ENCODE data around the gene CCDC34. TPM values are rescaled to one million over a fixed set of nuclear protein-coding genes. Genes with fewer than 3 reads are reported as not detected.

The CCDC34 gene
- total and polyA plus RNA-seq, 2 experiments from 2014 or later = 10.1 to 56.0 TPM

- peaks cover 28% of the 10 kb centered on the region for H3K9me3 Mint-ChIP-seq
- H3K36me3 ChIP-seq (ENCODE audit: insufficient read depth) = no peaks in the 10 kb centered on the region
- no peak overlapping the region for H3K4me2 ChIP-seq
- H3K79me2 ChIP-seq (replicated peaks; ENCODE audit: insufficient read depth) = no peaks in the 10 kb centered on the region
- no peaks in the 10 kb centered on the region for H3K4me1 Mint-ChIP-seq
- H4K20me1 ChIP-seq (replicated peaks; ENCODE audit: insufficient read depth) = no peaks in the 10 kb centered on the region
- no peak overlapping the region for H3K4me3 ChIP-seq
- H3F3A ChIP-seq (replicated peaks; ENCODE audit: low read depth) = no peaks in the 10 kb centered on the region
- no peaks in the 10 kb centered on the region for H3K27me3 ChIP-seq (ENCODE audit: insufficient read depth)
- ATAC-seq (no peak), DNase-seq (ENCODE audit: low spot score) (no peak)
- H3K36me3 Mint-ChIP-seq (ENCODE audit: low read depth) = peaks cover 26% of the 10 kb centered on the region
- H3K27ac Mint-ChIP-seq = no peak overlapping the region
- H3K9me2 ChIP-seq (ENCODE audit: insufficient read depth) = no peaks in the 10 kb centered on the region
- H2AFZ ChIP-seq = no peak overlapping the region
- H3K27ac ChIP-seq (ENCODE audit: low read depth) = no peak overlapping the region
- H3K4me3 Mint-ChIP-seq = no peak overlapping the region
- H3K4me1 ChIP-seq (ENCODE audit: insufficient read depth) = no peaks in the 10 kb centered on the region
- TF ChIP-seq ZNF462 (CRISPR knock-in tag; IDR thresholded peaks at IDR 0.05) (no peak), EZH2 (IDR thresholded peaks at IDR 0.05; ENCODE audit: low read depth, unreplicated experiment) (no peak), ZNF114 (CRISPR knock-in tag; IDR thresholded peaks at IDR 0.05) (no peak), EZH2phosphoT487 (IDR thresholded peaks at IDR 0.05; ENCODE audit: unreplicated experiment) (no peak), NANOG (IDR thresholded peaks at IDR 0.05; ENCODE audit: borderline replicate concordance) (no peak)
- H3K27me3 Mint-ChIP-seq (ENCODE audit: insufficient read depth, low read depth, poor library complexity) = peaks cover 5% of the 10 kb centered on the region
Measured at GRCh38 chr11:27307232-27307631, 55.8 kb downstream of the CCDC34 start.

DNA sequence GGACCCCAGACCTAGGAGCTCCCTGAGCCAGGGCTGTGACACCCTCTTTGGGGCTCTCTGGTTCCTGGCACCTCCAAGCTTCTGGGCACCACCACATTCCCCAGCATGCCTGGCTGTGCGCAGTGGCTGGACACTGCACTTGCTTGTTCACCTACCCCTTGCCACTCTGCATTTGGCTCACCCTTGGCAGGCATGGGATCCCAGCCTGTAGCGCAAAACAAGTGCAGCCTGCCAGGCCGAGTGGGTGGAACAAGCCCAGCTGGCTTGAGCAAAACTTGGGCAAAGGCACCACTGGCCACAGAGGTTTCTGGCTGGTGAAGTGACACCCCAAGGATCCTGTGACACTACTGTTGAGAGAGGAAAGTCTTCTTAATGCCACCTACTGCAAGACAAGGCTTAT is 57.3 kb downstream of the CCDC34 start:
- DNase-seq (ENCODE audit: low spot score) = no peak
- Histone ChIP-seq H3K4me3 (no peak overlapping the region), H4K20me1 (replicated peaks; ENCODE audit: insufficient read depth) (no peaks in the 10 kb centered on the region), H3K27ac (ENCODE audit: low read depth) (no peak overlapping the region), H3K4me2 (no peak overlapping the region), H3K27me3 (ENCODE audit: insufficient read depth) (no peaks in the 10 kb centered on the region), H3K36me3 (ENCODE audit: insufficient read depth) (no peaks in the 10 kb centered on the region), H3K79me2 (replicated peaks; ENCODE audit: insufficient read depth) (no peaks in the 10 kb centered on the region), H3K9me2 (ENCODE audit: insufficient read depth) (no peaks in the 10 kb centered on the region), H3F3A (replicated peaks; ENCODE audit: low read depth) (no peaks in the 10 kb centered on the region), H3K4me1 (ENCODE audit: insufficient read depth) (no peaks in the 10 kb centered on the region), H2AFZ (no peak overlapping the region)
- Mint-ChIP-seq H3K36me3 (ENCODE audit: low read depth) (peaks cover 26% of the 10 kb centered on the region), H3K27ac (no peak overlapping the region), H3K4me3 (no peak overlapping the region), H3K27me3 (ENCODE audit: insufficient read depth, low read depth, poor library complexity) (peaks cover 5% of the 10 kb centered on the region), H3K4me1 (no peaks in the 10 kb centered on the region), H3K9me3 (peaks cover 28% of the 10 kb centered on the region)
- no peak for TF ChIP-seq ETS1 (IDR thresholded peaks at IDR 0.05)
- ATAC-seq = no peak

Measured in GM23338 (cell line).